Right atrium auricular region (tissue), 2 donors: ENCODE measurements around the gene AKAP9. TPM values are rescaled to one million over a fixed set of nuclear protein-coding genes. Genes with fewer than 3 reads are reported as not detected.
"Not testable (repeated sequence)": the region's sequence is repeated elsewhere in the genome, so short reads cannot be mapped to it uniquely, and the experiment has no call there.

ENCODE experiments used
- DNase-seq: peaks from one replicate; pipeline ENCODE4 v3.0.0-alpha.2; 2019; ENCODE audit warnings: low spot score
- H3K27ac ChIP-seq, 2 donors: fragments of 200-600 bp; sonication (generic); 1 replicate in 1 of 2; 2 replicates in 1 of 2; pipeline ENCODE4 v1.5.1; 2016 to 2019
- H3K27me3 ChIP-seq, 2 donors: fragments of 200-600 bp; sonication (generic); one replicate each; pipeline versions ENCODE4 v1.5.1 to v1.6.0; 2017 to 2019
- H3K36me3 ChIP-seq: fragments of 200-600 bp; sonication (generic); one replicate; pipeline ENCODE4 v1.5.1; 2016
- H3K4me1 ChIP-seq, 2 donors: fragments of 200-600 bp; sonication (generic); one replicate each; pipeline versions ENCODE4 v1.5.1 to v1.6.0; 2017 to 2019
- H3K4me3 ChIP-seq, 2 donors: fragments of 200-600 bp; sonication (generic); 1 replicate in 1 of 2; 2 replicates in 1 of 2; pipeline ENCODE4 v1.5.1; 2017 to 2019; ENCODE audit warnings: mild to moderate bottlenecking in 1 of 2, moderate library complexity in 1 of 2
- H3K9me3 ChIP-seq, 2 donors: fragments of 200-600 bp; sonication (generic); one replicate each; pipeline ENCODE4 v1.5.1; 2019
- CTCF ChIP-seq, 2 donors: fragments of 200-600 bp; sonication (generic); IDR thresholded peaks; one replicate each; pipeline ENCODE4 v1.5.1; 2019; ENCODE audit warnings: antibody characterized with exemption in 2 of 2
- total RNA-seq, 2 donors: library from RNA; depleted of rRNA; stranded (reverse); fragments of >200 nt; gene quantifications; one replicate each; pipeline ENCODE4 v1.1.0, GENCODE V29; 2016

Gene AKAP9
- total RNA-seq, 2 donors from 2014 or later = 28.5 to 41.8 TPM

GRCh38 chr7:91940171-91940570 lies 491 bp upstream of the AKAP9 start:
- Histone ChIP-seq H3K4me3 (peak overlapping the region; percentile 73 to 81), H3K4me1 (peaks cover 0 to 32% of the 10 kb centered on the region in 2 donors), H3K36me3 (no peaks in the 10 kb centered on the region), H3K27me3 (no peaks in the 10 kb centered on the region), H3K27ac (peak overlapping the region; percentile 95 to 97), H3K9me3 (no peaks in the 10 kb centered on the region)
- no peak for DNase-seq
- TF ChIP-seq CTCF (IDR thresholded peaks at IDR 0.05) = no peak

GRCh38 chr7:91941450-91941849 lies 788 bp downstream of the AKAP9 start:
- no peak for TF ChIP-seq CTCF (IDR thresholded peaks at IDR 0.05)
- Histone ChIP-seq H3K36me3 (no peaks in the 10 kb centered on the region), H3K27me3 (no peaks in the 10 kb centered on the region), H3K9me3 (no peaks in the 10 kb centered on the region), H3K27ac (peak overlapping the region; percentile 95 to 97), H3K4me1 (peaks cover 0 to 37% of the 10 kb centered on the region in 2 donors), H3K4me3 (peak overlapping the region; percentile 73 to 81)
- no peak for DNase-seq

GRCh38 chr7:91942312-91942711 lies 1.6 kb downstream of the AKAP9 start:
- peaks cover 0 to 37% of the 10 kb centered on the region in 2 donors for H3K4me1 ChIP-seq
- no peak for DNase-seq
- H3K9me3 ChIP-seq = no peaks in the 10 kb centered on the region
- no peaks in the 10 kb centered on the region for H3K36me3 ChIP-seq
- H3K27ac ChIP-seq = peak overlapping the region; percentile 95 to 97
- peak overlapping the region; percentile 73 to 81 for H3K4me3 ChIP-seq
- no peak for TF ChIP-seq CTCF (IDR thresholded peaks at IDR 0.05)
- H3K27me3 ChIP-seq = no peaks in the 10 kb centered on the region

GRCh38 chr7:91944970-91945369 lies 4.3 kb downstream of the AKAP9 start:
- H3K27ac ChIP-seq, H3K9me3 ChIP-seq, H3K36me3 ChIP-seq, H3K4me3 ChIP-seq, DNase-seq, H3K27me3 ChIP-seq: not testable (repeated sequence)
- H3K4me1 ChIP-seq = peaks cover 0 to 32% of the 10 kb centered on the region in 2 donors

GRCh38 chr7:91945476-91945875 lies 4.8 kb downstream of the AKAP9 start:
- no peak for DNase-seq
- no peaks in the 10 kb centered on the region for H3K36me3 ChIP-seq
- no peaks in the 10 kb centered on the region for H3K9me3 ChIP-seq
- TF ChIP-seq CTCF (IDR thresholded peaks at IDR 0.05) = no peak
- H3K27me3 ChIP-seq = no peaks in the 10 kb centered on the region
- H3K4me3 ChIP-seq = no peak overlapping the region
- peaks cover 0 to 29% of the 10 kb centered on the region in 2 donors for H3K4me1 ChIP-seq
- no peak overlapping the region for H3K27ac ChIP-seq

- peaks cover 0 to 29% of the 10 kb centered on the region in 2 donors for H3K4me1 ChIP-seq
- TF ChIP-seq CTCF (IDR thresholded peaks at IDR 0.05) = no peak
- no peak overlapping the region for H3K4me3 ChIP-seq
- no peaks in the 10 kb centered on the region for H3K27me3 ChIP-seq
- no peaks in the 10 kb centered on the region for H3K36me3 ChIP-seq
- no peak for DNase-seq
- no peaks in the 10 kb centered on the region for H3K9me3 ChIP-seq
- no peak overlapping the region for H3K27ac ChIP-seq
These were observed 5.9 kb downstream of the AKAP9 start for GRCh38 chr7:91946549-91946948.
